ENCODE data around the gene DFFB. TPM values are rescaled to one million over a fixed set of nuclear protein-coding genes. Genes with fewer than 3 reads are reported as not detected.

The DFFB gene
- total and polyA plus RNA-seq, 2 donors (not counting 3 experiments of a cell fraction or from before 2014, with no cell fraction given) = 11.7 to 11.8 TPM

- Histone ChIP-seq H3K4me3 (replicated peaks in 1 of 3; ENCODE audit: insufficient read depth in 1 of 3, low read depth in 1 of 3, low read length in 3 of 3) (no peak overlapping the region), H3K27ac (ENCODE audit: insufficient read depth, low read depth, low read length) (no peak overlapping the region), H3K27me3 (ENCODE audit: control insufficient read depth in 2 of 2, insufficient read depth in 2 of 2, low read length in 2 of 2) (peaks cover 0 to 1% of the 10 kb centered on the region in 2 experiments), H3K4me2 (ENCODE audit: insufficient read depth, low read length) (no peak overlapping the region), H3K9me3 (replicated peaks; ENCODE audit: control insufficient read depth, insufficient read depth, low read length) (no peaks in the 10 kb centered on the region), H3K79me2 (ENCODE audit: control insufficient read depth, insufficient read depth, low read length) (no peaks in the 10 kb centered on the region), H3K9ac (replicated peaks; ENCODE audit: extremely low read depth, insufficient read depth, low read length) (no peak overlapping the region), H3K4me1 (ENCODE audit: control insufficient read depth, extremely low read depth, insufficient read depth, low read length) (no peaks in the 10 kb centered on the region), H2AFZ (ENCODE audit: low read depth, low read length) (no peak overlapping the region), H3K36me3 (ENCODE audit: control insufficient read depth in 2 of 2, extremely low read depth in 1 of 2, insufficient read depth in 2 of 2, low read length in 2 of 2) (no peaks in the 10 kb centered on the region), H3K9me1 (replicated peaks; ENCODE audit: control insufficient read depth, extremely low read depth, insufficient read depth, low read length) (no peaks in the 10 kb centered on the region), H4K20me1 (replicated peaks; ENCODE audit: control insufficient read depth, extremely low read depth, insufficient read depth, low read length) (no peaks in the 10 kb centered on the region)
- dilution Hi-C loops (cut with MboI; ENCODE audit: extremely low pct_ligation_motif_present, low sequenced_read_pairs) = no loop called here
- FAIRE-seq (no peak), DNase-seq (ENCODE audit: low read depth, low spot score) (no peak)
- CTCF ChIA-PET = no interaction called here
- TF ChIP-seq POLR2AphosphoS5 (IDR thresholded peaks at IDR 0.05; ENCODE audit: insufficient read depth, low read depth, low read length) (no peak), MYC (IDR thresholded peaks at IDR 0.05; ENCODE audit: low read depth, low read length) (no peak), EZH2 (IDR thresholded peaks at IDR 0.05; ENCODE audit: borderline replicate concordance, low read depth, low read length, severe bottlenecking) (no peak), POLR2A (IDR thresholded peaks at IDR 0.05; ENCODE audit: low read depth, low read length) (no peak), CTCF (IDR thresholded peaks at IDR 0.05; ENCODE audit: extremely low read depth in 1 of 2, insufficient read depth in 1 of 2, low read depth in 1 of 2, low read length in 2 of 2) (no peak), FOS (IDR thresholded peaks at IDR 0.05; ENCODE audit: borderline replicate concordance, insufficient read depth, low read length) (no peak), MAX (IDR thresholded peaks at IDR 0.05; ENCODE audit: insufficient read depth, insufficient read length) (no peak), JUN (IDR thresholded peaks at IDR 0.05; ENCODE audit: borderline replicate concordance, insufficient read depth, insufficient read length, low read depth) (no peak), GATA2 (IDR thresholded peaks at IDR 0.05; ENCODE audit: insufficient read depth, insufficient read length, low read depth, low read length) (no peak)
- BruUV-seq (replicated peaks) = no TSS peak
- POLR2A ChIA-PET = no interaction called here
- intact Hi-C loops (cut with micrococcal nuclease) = no loop called here
These were observed 57.6 kb downstream of the DFFB start for GRCh38 chr1:3914911-3915310.
